HepG2 (cell line): ENCODE results near the gene TDP2. TPM values are rescaled to one million over a fixed set of nuclear protein-coding genes. Genes with fewer than 3 reads are reported as not detected.

Experiments
- ATAC-seq: fragments of 200-7000 bp; cut with Tn5 transposase; 3 replicates; pipeline ENCODE4 v1.9.1; 2020; ENCODE audit warnings: mild to moderate bottlenecking, moderate library complexity
- BruUV-seq: library from RNA; stranded (reverse); fragments of 400-500 nt; replicated peaks from 2 replicates; lab custom pipeline; 2021; lab: Mats Ljungman, UMichigan
- CTCF ChIA-PET: fragments of 300-600 bp; formaldehyde crosslinking; extraction: SDS; loops from one replicate; lab custom pipeline; 2021; ENCODE audit warnings: low total read pairs, inconsistent platforms, low intra/inter-chr PET ratio; lab: Yijun Ruan, JAX
- POLR2A ChIA-PET: fragments of 350-600 bp; sonication (Branson Sonifier 250); formaldehyde crosslinking; loops from one replicate; lab custom pipeline; 2020; ENCODE audit warnings: antibody characterized with exemption, inconsistent platforms; lab: Yijun Ruan, JAX
- DNase-seq: peaks from one replicate; pipeline ENCODE4 v3.0.0-alpha.2; 2015; ENCODE audit warnings: low spot score
- FAIRE-seq: peaks from 3 replicates; lab custom pipeline; 2011; peaks lifted over from hg19 to GRCh38; lab: Jason Lieb, UNC
- H2AFZ ChIP-seq: one replicate; pipeline ENCODE4 v1.6.1; 2011; ENCODE audit warnings: low read length, inconsistent platforms
- H3K27ac ChIP-seq: fragments of 300-600 bp; 3 replicates; pipeline ENCODE4 v1.8.0; 2011; ENCODE audit warnings: mixed run types, mild to moderate bottlenecking, mixed read lengths, low read length, inconsistent platforms; ENCODE audit not compliant: insufficient read depth; ENCODE audit errors: extremely low read length
- H3K27me3 ChIP-seq, 2 experiments: fragments of 200-600 bp in 1 of 2; 2 replicates in 1 of 2; 3 replicates in 1 of 2; pipeline versions ENCODE4 v1.6.0 to v1.8.0; 2011; ENCODE audit warnings: low read length in 2 of 2, mild to moderate bottlenecking in 2 of 2, moderate library complexity in 2 of 2, inconsistent platforms in 1 of 2; ENCODE audit not compliant: insufficient read depth in 2 of 2, control insufficient read depth in 1 of 2
- H3K36me3 ChIP-seq, 2 experiments: fragments of 200-600 bp in 1 of 2; replicated peaks in 1 of 2; 2 replicates in 1 of 2; 3 replicates in 1 of 2; pipeline versions ENCODE4 v1.5.1 to v1.8.0; 2011; ENCODE audit warnings: low read length in 2 of 2, inconsistent platforms in 1 of 2; ENCODE audit not compliant: insufficient read depth in 2 of 2, control insufficient read depth in 1 of 2
- H3K4me1 ChIP-seq: 2 replicates; pipeline ENCODE4 v1.5.1; 2012; ENCODE audit warnings: low read length, inconsistent platforms; ENCODE audit not compliant: insufficient read depth
- H3K4me2 ChIP-seq: 2 replicates; pipeline ENCODE4 v1.6.0; 2011; ENCODE audit warnings: low read depth, low read length, inconsistent platforms
- H3K4me3 ChIP-seq, 3 experiments: fragments of 200-600 bp in 1 of 3; sonication (generic), shearing (Covaris generic) in 1 of 3; replicated peaks in 1 of 3; 2 replicates each; pipeline ENCODE4 v1.5.1; 2011 to 2016; ENCODE audit warnings: low read length in 3 of 3, inconsistent platforms in 2 of 3, low read depth in 2 of 3, mild to moderate bottlenecking in 2 of 3, control low read depth in 1 of 3, mixed read lengths in 1 of 3; ENCODE audit not compliant: insufficient read depth in 1 of 3
- H3K79me2 ChIP-seq: one replicate; pipeline ENCODE4 v1.6.1; 2011; ENCODE audit warnings: low read length, inconsistent platforms; ENCODE audit not compliant: insufficient read depth
- H3K9ac ChIP-seq: 2 replicates; pipeline ENCODE4 v1.6.0; 2011; ENCODE audit warnings: mild to moderate bottlenecking, low read depth, low read length, inconsistent platforms; ENCODE audit not compliant: insufficient read depth
- H3K9me3 ChIP-seq: 2 replicates; pipeline ENCODE4 v1.5.1; 2012; ENCODE audit warnings: mild to moderate bottlenecking, low read length
- H4K20me1 ChIP-seq: 2 replicates; pipeline ENCODE4 v1.6.0; 2011; ENCODE audit warnings: inconsistent platforms, mild to moderate bottlenecking, low read length, moderate library complexity; ENCODE audit not compliant: insufficient read depth
- ARHGAP35 ChIP-seq: sonication (generic); formaldehyde crosslinking; IDR thresholded peaks from 2 replicates; pipeline ENCODE4 v1.9.0; 2022; ENCODE audit warnings: mild to moderate bottlenecking, inconsistent platforms, moderate library complexity, missing genetic modification reagents, borderline replicate concordance
- HNRNPUL1 ChIP-seq: fragments of 200-400 bp; formaldehyde crosslinking; IDR thresholded peaks from 2 replicates; pipeline ENCODE4 v1.6.1; 2017; ENCODE audit warnings: low read depth, mild to moderate bottlenecking, low read length, moderate library complexity
- HOXD1 ChIP-seq: sonication (generic); formaldehyde crosslinking; IDR thresholded peaks from 2 replicates; pipeline ENCODE4 v1.5.0; 2020; ENCODE audit warnings: missing genetic modification reagents
- KDM5A ChIP-seq: fragments of 200-600 bp; sonication (generic); IDR thresholded peaks from 2 replicates; pipeline ENCODE4 v1.7.0; 2018; ENCODE audit warnings: antibody characterized with exemption, mild to moderate bottlenecking, low read length, borderline replicate concordance
- MAF1 ChIP-seq: sonication (generic); formaldehyde crosslinking; IDR thresholded peaks from 2 replicates; pipeline ENCODE4 v1.5.0; 2020; ENCODE audit warnings: missing genetic modification reagents, borderline replicate concordance
- MTA3 ChIP-seq: sonication (generic); formaldehyde crosslinking; IDR thresholded peaks from 2 replicates; pipeline ENCODE4 v1.4.0; 2020; ENCODE audit warnings: missing genetic modification reagents
- MXD4 ChIP-seq: IDR thresholded peaks from 2 replicates; pipeline ENCODE4 v1.6.1; 2016; ENCODE audit warnings: mild to moderate bottlenecking, missing biosample characterization, missing genetic modification reagents
- MXI1 ChIP-seq: IDR thresholded peaks from 3 replicates; pipeline ENCODE4 v1.6.1; 2012; ENCODE audit warnings: low read depth, low read length, inconsistent platforms, borderline replicate concordance
- RBM22 ChIP-seq: fragments of 200-400 bp; formaldehyde crosslinking; optimal IDR thresholded peaks from 2 replicates; pipeline ENCODE3; 2017; ENCODE audit warnings: mild to moderate bottlenecking, low read length, moderate library complexity
- SATB2 ChIP-seq: sonication (generic); formaldehyde crosslinking; IDR thresholded peaks from 2 replicates; pipeline ENCODE4 v1.5.0; 2020; ENCODE audit warnings: missing genetic modification reagents
- TEAD2 ChIP-seq: sonication (generic); formaldehyde crosslinking; IDR thresholded peaks from 2 replicates; pipeline ENCODE4 v1.9.0; 2021; ENCODE audit warnings: missing genetic modification reagents
- TFAP4 ChIP-seq: sonication (generic); IDR thresholded peaks from 2 replicates; pipeline ENCODE4 v1.6.1; 2016; ENCODE audit warnings: low read depth, borderline replicate concordance
- ZFP41 ChIP-seq: sonication (generic); formaldehyde crosslinking; IDR thresholded peaks from 2 replicates; pipeline ENCODE4 v1.4.0; 2020; ENCODE audit warnings: mild to moderate bottlenecking, missing genetic modification reagents, borderline replicate concordance
- ZNF180 ChIP-seq: sonication (generic); formaldehyde crosslinking; IDR thresholded peaks from 2 replicates; pipeline ENCODE4 v1.4.0; 2020; ENCODE audit warnings: low read depth, missing genetic modification reagents, borderline replicate concordance
- ZNF713 ChIP-seq: sonication (generic); formaldehyde crosslinking; IDR thresholded peaks from 2 replicates; pipeline ENCODE4 v1.4.0; 2020; ENCODE audit warnings: mild to moderate bottlenecking, missing genetic modification reagents
- ZNF766 ChIP-seq: sonication (generic); formaldehyde crosslinking; IDR thresholded peaks from 2 replicates; pipeline ENCODE4 v1.5.0; 2020; ENCODE audit warnings: missing genetic modification reagents, borderline replicate concordance
- WGBS: methylation state at CpG from one replicate; pipeline ENCODE4 v1.1.6; 2017; ENCODE audit warnings: low lambda C conversion rate; 5-methylcytosine and 5-hydroxymethylcytosine counted together
- in situ Hi-C: cut with HindIII; loops from 2 replicates; pipeline ENCODE4 v1.10.0; 2017; ENCODE audit warnings: low pct_unique_long_range_greater_than_20kb; ENCODE audit not compliant: extremely low pct_ligation_motif_present
- intact Hi-C: fragments of 100-400 bp; cut with micrococcal nuclease; formaldehyde crosslinking; loops from one replicate; pipeline ENCODE4 v1.10.0; 2022; ENCODE audit not compliant: unreplicated experiment
- polyA plus RNA-seq, 8 experiments: library from polyadenylated mRNA; depleted of rRNA in 3 of 8; stranded (reverse) in 7 of 8; unstranded in 1 of 8; fragments of >200 nt; fragmentation: Illumina TruSeq in 4 of 8; extraction: Trizol in 4 of 8; gene quantifications; 2 replicates each; pipeline versions ENCODE4 v1.2.1 to v1.2.3, GENCODE V29; 2011 to 2016; ENCODE audit warnings: low read depth in 4 of 8, missing spikeins in 1 of 8, mixed read lengths in 1 of 8; ENCODE audit not compliant: insufficient read depth in 1 of 8
- total RNA-seq, 5 experiments: library from RNA; depleted of rRNA; stranded (reverse); fragments of >200 nt; fragmentation: Illumina TruSeq; extraction: Trizol; gene quantifications; 2 replicates each; pipeline ENCODE4 v1.2.3, GENCODE V29; 2016; ENCODE audit warnings: low read depth in 1 of 5
- TF ChIP-seq, protein P1 (sequence below): sonication (generic); formaldehyde crosslinking; IDR thresholded peaks from 2 replicates; pipeline ENCODE4 v1.4.0; 2020; ENCODE audit warnings: mild to moderate bottlenecking, low read depth, missing genetic modification reagents

The TDP2 gene
- total and polyA plus RNA-seq, 2 of the 13 experiments (the other 11 are each of a cell fraction or from before 2014, with no cell fraction given): 30.5 to 42.6 TPM

GRCh38 chr6:24620637-24621036 lies 46.1 kb downstream of the TDP2 start:
- no TSS peak for BruUV-seq
- no peaks in the 10 kb centered on the region for H3K36me3 ChIP-seq
- no peak overlapping the region for H3K27ac ChIP-seq
- H3K4me2 ChIP-seq: no peak overlapping the region
- H4K20me1 ChIP-seq: no peaks in the 10 kb centered on the region
- H3K9me3 ChIP-seq: no peaks in the 10 kb centered on the region
- WGBS: 84% methylated on average over 3 of the region's 3 CpGs
- no peak overlapping the region for H2AFZ ChIP-seq
- intact Hi-C loops: no loop called here
- FAIRE-seq (no peak), ATAC-seq (no peak), DNase-seq (no peak)
- TF ChIP-seq ZNF713 (CRISPR knock-in tag) (no peak), MXD4 (CRISPR knock-in tag) (no peak), HOXD1 (CRISPR knock-in tag) (no peak), SATB2 (no peak), KDM5A (no peak), HNRNPUL1 (no peak), ZFP41 (no peak), MAF1 (CRISPR knock-in tag) (no peak), TFAP4 (no peak), ARHGAP35 (CRISPR knock-in tag) (no peak), ZNF766 (CRISPR knock-in tag) (no peak), MXI1 (no peak), TEAD2 (no peak), RBM22 (no peak), ZNF180 (CRISPR knock-in tag) (no peak), MTA3 (no peak)
- TF ChIP-seq, protein P1, sequence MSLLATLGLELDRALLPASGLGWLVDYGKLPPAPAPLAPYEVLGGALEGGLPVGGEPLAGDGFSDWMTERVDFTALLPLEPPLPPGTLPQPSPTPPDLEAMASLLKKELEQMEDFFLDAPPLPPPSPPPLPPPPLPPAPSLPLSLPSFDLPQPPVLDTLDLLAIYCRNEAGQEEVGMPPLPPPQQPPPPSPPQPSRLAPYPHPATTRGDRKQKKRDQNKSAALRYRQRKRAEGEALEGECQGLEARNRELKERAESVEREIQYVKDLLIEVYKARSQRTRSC (CRISPR knock-in tag): no peak
- CTCF ChIA-PET: no interaction called here
- no peak overlapping the region for H3K9ac ChIP-seq
- no peak overlapping the region for H3K4me3 ChIP-seq
- in situ Hi-C loops: no loop called here
- H3K27me3 ChIP-seq: peaks cover 0 to 5% of the 10 kb centered on the region in 2 experiments; a peak in 1 of 5 replicates
- H3K79me2 ChIP-seq: no peaks in the 10 kb centered on the region
- POLR2A ChIA-PET: no interaction called here
- H3K4me1 ChIP-seq: no peaks in the 10 kb centered on the region
